IMR-90 (cell line): ENCODE measurements around the gene AUTS2. TPM values are rescaled to one million over a fixed set of nuclear protein-coding genes. Genes with fewer than 3 reads are reported as not detected.

Experiments
- ATAC-seq: fragments of 200-7000 bp; cut with Tn5 transposase; 2 replicates; pipeline ENCODE4 v1.9.1; 2020; ENCODE audit warnings: low read depth, mild to moderate bottlenecking, moderate library complexity
- BruUV-seq: library from RNA; stranded (reverse); fragments of 400-500 nt; replicated peaks from 2 replicates; lab custom pipeline; 2021; lab: Mats Ljungman, UMichigan
- CTCF ChIA-PET: fragments of 300-600 bp; formaldehyde crosslinking; extraction: SDS; loops from one replicate; lab custom pipeline; 2021; ENCODE audit warnings: antibody characterized with exemption; lab: Yijun Ruan, JAX
- POLR2A ChIA-PET: fragments of 300-600 bp; sonication (Branson Sonifier 250); formaldehyde crosslinking; loops from one replicate; lab custom pipeline; 2022; ENCODE audit warnings: antibody characterized with exemption; ENCODE audit not compliant: unreplicated experiment; lab: Charles Lee
- DNase-seq: peaks from one replicate; pipeline ENCODE4 v3.0.0; 2013
- H2AFZ ChIP-seq: replicated peaks from 2 replicates; pipeline ENCODE3; 2013; ENCODE audit warnings: low read length, mild to moderate bottlenecking; ENCODE audit not compliant: poor library complexity
- H2AK5ac ChIP-seq: 2 replicates; pipeline ENCODE4 v1.6.1; 2013; ENCODE audit warnings: low read depth, low read length, inconsistent platforms
- H2AK9ac ChIP-seq: replicated peaks from 2 replicates; pipeline ENCODE3; 2013; ENCODE audit warnings: mild to moderate bottlenecking, low read depth, low read length, moderate library complexity; ENCODE audit not compliant: poor library complexity
- H2BK120ac ChIP-seq: 2 replicates; pipeline ENCODE4 v1.6.1; 2013; ENCODE audit warnings: low read depth, low read length, inconsistent platforms
- H2BK15ac ChIP-seq: 3 replicates; pipeline ENCODE4 v1.6.1; 2013; ENCODE audit warnings: low read depth, low read length, inconsistent platforms
- H2BK20ac ChIP-seq: 2 replicates; pipeline ENCODE4 v1.6.1; 2013; ENCODE audit warnings: low read depth, mild to moderate bottlenecking, inconsistent platforms, low read length, moderate library complexity
- H2BK5ac ChIP-seq: 2 replicates; pipeline ENCODE4 v1.6.1; 2013; ENCODE audit warnings: mild to moderate bottlenecking, low read depth, low read length, inconsistent platforms; ENCODE audit not compliant: poor library complexity, severe bottlenecking
- H3K14ac ChIP-seq: replicated peaks from 2 replicates; pipeline ENCODE4 v1.6.1; 2013; ENCODE audit warnings: low read depth, low read length, inconsistent platforms
- H3K18ac ChIP-seq: 2 replicates; pipeline ENCODE4 v1.6.1; 2013; ENCODE audit warnings: low read depth, low read length, control low read depth
- H3K23ac ChIP-seq: 2 replicates; pipeline ENCODE4 v1.6.1; 2013; ENCODE audit warnings: low read depth, low read length, inconsistent platforms
- H3K27ac ChIP-seq: 2 replicates; pipeline ENCODE4 v1.5.1; 2013; ENCODE audit warnings: mild to moderate bottlenecking, control low read depth, low read length; ENCODE audit not compliant: insufficient read depth
- H3K27me3 ChIP-seq: 2 replicates; pipeline ENCODE4 v1.6.1; 2013; ENCODE audit warnings: low read length; ENCODE audit not compliant: control insufficient read depth, insufficient read depth
- H3K36me3 ChIP-seq: 2 replicates; pipeline ENCODE4 v1.6.1; 2013; ENCODE audit warnings: low read length, mixed read lengths; ENCODE audit not compliant: control insufficient read depth, insufficient read depth
- H3K4ac ChIP-seq: 2 replicates; pipeline ENCODE4 v1.6.1; 2013; ENCODE audit warnings: low read depth, low read length, inconsistent platforms
- H3K4me1 ChIP-seq: 2 replicates; pipeline ENCODE4 v1.6.1; 2013; ENCODE audit warnings: low read length, mixed read lengths; ENCODE audit not compliant: control insufficient read depth, insufficient read depth
- H3K4me2 ChIP-seq: 2 replicates; pipeline ENCODE4 v1.6.1; 2013; ENCODE audit warnings: low read depth, mild to moderate bottlenecking, control low read depth, low read length, moderate library complexity
- H3K4me3 ChIP-seq: 2 replicates; pipeline ENCODE4 v1.5.1; 2013; ENCODE audit warnings: low read depth, mild to moderate bottlenecking, control low read depth, low read length, moderate library complexity; ENCODE audit not compliant: insufficient read depth
- H3K56ac ChIP-seq: 2 replicates; pipeline ENCODE4 v1.6.1; 2013; ENCODE audit warnings: low read length, inconsistent platforms; ENCODE audit not compliant: insufficient read depth; ENCODE audit errors: extremely low read depth
- H3K79me1 ChIP-seq, 2 experiments: 2 replicates each; pipeline ENCODE4 v1.6.1; 2013; ENCODE audit warnings: low read length in 2 of 2, inconsistent platforms in 1 of 2, low read depth in 1 of 2
- H3K9ac ChIP-seq: 2 replicates; pipeline ENCODE4 v1.6.1; 2013; ENCODE audit warnings: low read depth, low read length, control low read depth
- H3K9me1 ChIP-seq: 2 replicates; pipeline ENCODE4 v1.6.1; 2013; ENCODE audit warnings: low read length, inconsistent platforms; ENCODE audit not compliant: insufficient read depth
- H3K9me3 ChIP-seq: 2 replicates; pipeline ENCODE4 v1.6.1; 2013; ENCODE audit warnings: low read length; ENCODE audit not compliant: control insufficient read depth, insufficient read depth
- H4K20me1 ChIP-seq: 2 replicates; pipeline ENCODE4 v1.6.1; 2013; ENCODE audit warnings: low read length, inconsistent platforms; ENCODE audit not compliant: insufficient read depth
- H4K5ac ChIP-seq: 2 replicates; pipeline ENCODE4 v1.6.1; 2013; ENCODE audit warnings: mild to moderate bottlenecking, low read depth, low read length, control low read depth
- H4K8ac ChIP-seq, 2 experiments: 2 replicates each; pipeline ENCODE4 v1.6.1; 2013; ENCODE audit warnings: low read depth in 2 of 2, low read length in 2 of 2, control low read depth in 1 of 2, inconsistent platforms in 1 of 2
- H4K91ac ChIP-seq: 2 replicates; pipeline ENCODE4 v1.6.1; 2013; ENCODE audit warnings: low read depth, low read length, inconsistent platforms; ENCODE audit not compliant: insufficient read depth
- CEBPB ChIP-seq: IDR thresholded peaks from 2 replicates; pipeline ENCODE4 v1.6.1; 2012; ENCODE audit warnings: low read depth, low read length, improper control_type of control experiment
- FOS ChIP-seq: fragments of 150-350 bp; IDR thresholded peaks from 2 replicates; pipeline ENCODE4 v1.6.1; 2016; ENCODE audit warnings: low read depth, low read length
- MAZ ChIP-seq: IDR thresholded peaks from 2 replicates; pipeline ENCODE4 v1.6.1; 2012; ENCODE audit warnings: low read depth, mild to moderate bottlenecking, low read length, improper control_type of control experiment, moderate library complexity, borderline replicate concordance
- MXI1 ChIP-seq: IDR thresholded peaks from 2 replicates; pipeline ENCODE4 v1.6.1; 2012; ENCODE audit warnings: low read depth, mild to moderate bottlenecking, low read length, moderate library complexity, borderline replicate concordance
- NFE2L2 ChIP-seq: fragments of 150-350 bp; IDR thresholded peaks from 2 replicates; pipeline ENCODE4 v1.6.1; 2016; ENCODE audit warnings: low read depth, mild to moderate bottlenecking, low read length
- POLR2A ChIP-seq: IDR thresholded peaks from 2 replicates; pipeline ENCODE4 v1.6.1; 2012; ENCODE audit warnings: mild to moderate bottlenecking, low read depth, low read length
- RFX5 ChIP-seq: IDR thresholded peaks from 2 replicates; pipeline ENCODE4 v1.8.0; 2012; ENCODE audit warnings: low read depth, mild to moderate bottlenecking, low read length, moderate library complexity
- WGBS, 2 experiments: methylation state at CpG; one replicate each; pipeline versions ENCODE4 v1.1.5 to v1.1.7; 2013; ENCODE audit warnings: missing lambda C conversion rate in 2 of 2; ENCODE audit not compliant: insufficient read length in 1 of 2; ENCODE audit errors: extremely low coverage in 2 of 2; 5-methylcytosine and 5-hydroxymethylcytosine counted together
- dilution Hi-C: fragments of 300-500 bp; cut with HindIII; formaldehyde crosslinking; loops from one replicate; pipeline ENCODE4 v1.14.3; 2018; ENCODE audit warnings: low sequenced_read_pairs; ENCODE audit not compliant: unreplicated experiment
- in situ Hi-C: fragments of 300-500 bp; cut with MboI; formaldehyde crosslinking; loops from 3 replicates; pipeline ENCODE4 v1.14.3; 2019; ENCODE audit warnings: low sequenced_read_pairs, inconsistent platforms, mixed read lengths
- intact Hi-C: fragments of 100-400 bp; cut with micrococcal nuclease; formaldehyde crosslinking; loops from 2 replicates; pipeline ENCODE4 v1.10.0; 2022
- polyA plus RNA-seq, 3 experiments: library from polyadenylated mRNA; depleted of rRNA; stranded (reverse); fragments of >200 nt; gene quantifications; 2 replicates each; pipeline ENCODE4 v1.2.3, GENCODE V29; 2012; ENCODE audit warnings: low replicate concordance in 1 of 3
- total RNA-seq: library from RNA; depleted of rRNA; stranded (reverse); fragments of >200 nt; gene quantifications from 2 replicates; pipeline ENCODE4 v1.2.3, GENCODE V29; 2012
- TF ChIP-seq, protein P1 (sequence below): fragments of 150-350 bp; IDR thresholded peaks from 2 replicates; pipeline ENCODE4 v1.6.1; 2016; ENCODE audit warnings: low read depth, mild to moderate bottlenecking, low read length, moderate library complexity, borderline replicate concordance

Gene AUTS2
- total and polyA plus RNA-seq, 2 of the 4 experiments (the other 2 are of a cell fraction): 0.90 to 3.0 TPM

DNA sequence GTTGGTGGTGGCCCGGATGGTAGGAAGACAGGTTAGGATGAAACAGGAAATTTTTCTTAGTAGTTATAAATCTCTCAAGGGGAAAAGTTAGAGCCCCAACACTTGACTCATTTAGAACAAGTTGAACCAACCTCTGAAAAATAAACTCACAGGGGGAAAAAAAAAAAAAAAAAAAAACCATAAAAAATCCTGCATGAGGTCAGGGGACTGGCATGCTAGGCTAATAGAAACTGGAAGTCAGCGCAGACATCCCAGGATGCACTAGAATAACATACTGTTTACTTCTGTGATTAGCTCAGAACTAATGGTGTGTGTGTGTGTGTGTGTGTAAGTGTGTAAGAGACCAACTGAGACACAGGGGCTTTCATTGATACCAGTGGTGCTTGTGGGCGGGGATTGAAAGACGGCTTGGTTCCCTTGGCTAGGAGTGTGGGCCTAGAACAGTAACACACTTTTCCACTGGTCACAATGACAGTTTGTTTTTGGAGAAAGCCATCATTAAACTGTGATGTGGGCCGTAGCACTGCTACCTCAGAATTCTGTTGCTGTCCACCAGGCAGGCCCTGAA is 1042.1 kb downstream of the AUTS2 start:
- dilution Hi-C loops: no loop called here
- WGBS, 2 experiments: 20% methylated on average over 1 of the region's 5 CpGs; no CpG with 5 or more reads in 1 of the 2 experiments

More for the DNA sequence above, 1042.1 kb downstream of the AUTS2 start:
- Histone ChIP-seq H3K4me1 (peaks cover 2% of the 10 kb centered on the region; the same call in 1 of the 2 replicates), H2AK9ac (no peak overlapping the region), H3K4me3 (no peak overlapping the region), H3K79me1 (no peaks in the 10 kb centered on the region), H3K9me1 (peaks cover 4% of the 10 kb centered on the region), H3K23ac (no peak overlapping the region), H3K18ac (peak overlapping the region; percentile 60; the same call in 1 of the 2 replicates), H2BK5ac (peak overlapping the region; percentile 71), H2AK5ac (no peak overlapping the region), H3K27me3 (no peaks in the 10 kb centered on the region), H3K4me2 (no peak overlapping the region), H2BK120ac (peak overlapping the region; percentile 7; the same call in 1 of the 2 replicates), H4K91ac (no peak overlapping the region), H4K5ac (peak overlapping the region; percentile 64; the same call in 1 of the 2 replicates), H3K27ac (peak overlapping the region; percentile 8; the same call in 1 of the 2 replicates), H3K4ac (peak overlapping the region; percentile 40; the same call in 1 of the 2 replicates), H4K8ac (peak overlapping the region in 1 of 2 experiments; percentile 87; a peak in 2 of 4 replicates), H3K9me3 (no peaks in the 10 kb centered on the region), H2AFZ (peak overlapping the region; percentile 88), H3K36me3 (no peaks in the 10 kb centered on the region), H4K20me1 (no peaks in the 10 kb centered on the region), H3K14ac (peak overlapping the region; percentile 3; the same call in 1 of the 2 replicates), H3K9ac (no peak overlapping the region), H2BK15ac (0 out of 3 replicates have a peak overlapping the region, but pooled peaks have one; percentile 30), H2BK20ac (0 out of 2 replicates have a peak overlapping the region, but pooled peaks have one; percentile 65), H3K56ac (no peak overlapping the region)
- CTCF ChIA-PET: interaction anchor here (0.6 kb wide), 1 partner anchor 50 kb away, joined by 5 read pairs; no protein-coding TSS in a partner anchor
- TF ChIP-seq NFE2L2: no peak
- TF ChIP-seq FOS: no peak
- TF ChIP-seq CEBPB: no peak
- TF ChIP-seq, protein P1, sequence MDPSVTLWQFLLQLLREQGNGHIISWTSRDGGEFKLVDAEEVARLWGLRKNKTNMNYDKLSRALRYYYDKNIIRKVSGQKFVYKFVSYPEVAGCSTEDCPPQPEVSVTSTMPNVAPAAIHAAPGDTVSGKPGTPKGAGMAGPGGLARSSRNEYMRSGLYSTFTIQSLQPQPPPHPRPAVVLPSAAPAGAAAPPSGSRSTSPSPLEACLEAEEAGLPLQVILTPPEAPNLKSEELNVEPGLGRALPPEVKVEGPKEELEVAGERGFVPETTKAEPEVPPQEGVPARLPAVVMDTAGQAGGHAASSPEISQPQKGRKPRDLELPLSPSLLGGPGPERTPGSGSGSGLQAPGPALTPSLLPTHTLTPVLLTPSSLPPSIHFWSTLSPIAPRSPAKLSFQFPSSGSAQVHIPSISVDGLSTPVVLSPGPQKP: no peak
- TF ChIP-seq POLR2A: no peak
- no peak for TF ChIP-seq RFX5
- TF ChIP-seq MAZ: no peak
- TF ChIP-seq MXI1: no peak
- DNase-seq (peak; percentile 87), ATAC-seq (peak; percentile 95)
- intact Hi-C loops: loop anchor here (2.0 kb wide), 1 partner anchor 54 kb away; no protein-coding TSS in a partner anchor
- in situ Hi-C loops: no loop called here
- POLR2A ChIA-PET: no interaction called here
- BruUV-seq: no TSS peak
